OCI-LY7 (cell line): ENCODE data around the gene FRAT2.

Source experiments
- CTCF ChIP-seq: fragments of 200-600 bp; sonication (generic); conservative IDR thresholded peaks from 2 replicates; pipeline ENCODE4 v1.5.1; 2014; ENCODE audit warnings: mild to moderate bottlenecking, antibody characterized with exemption, low read length, moderate library complexity, mixed read lengths
- EZH2phosphoT487 ChIP-seq: fragments of 200-600 bp; sonication (generic); IDR thresholded peaks from 2 replicates; pipeline ENCODE4 v1.6.1; 2018; ENCODE audit warnings: low read depth, borderline replicate concordance, mild to moderate bottlenecking, mixed run types, antibody characterized with exemption, low read length, moderate library complexity, mixed read lengths

DNA sequence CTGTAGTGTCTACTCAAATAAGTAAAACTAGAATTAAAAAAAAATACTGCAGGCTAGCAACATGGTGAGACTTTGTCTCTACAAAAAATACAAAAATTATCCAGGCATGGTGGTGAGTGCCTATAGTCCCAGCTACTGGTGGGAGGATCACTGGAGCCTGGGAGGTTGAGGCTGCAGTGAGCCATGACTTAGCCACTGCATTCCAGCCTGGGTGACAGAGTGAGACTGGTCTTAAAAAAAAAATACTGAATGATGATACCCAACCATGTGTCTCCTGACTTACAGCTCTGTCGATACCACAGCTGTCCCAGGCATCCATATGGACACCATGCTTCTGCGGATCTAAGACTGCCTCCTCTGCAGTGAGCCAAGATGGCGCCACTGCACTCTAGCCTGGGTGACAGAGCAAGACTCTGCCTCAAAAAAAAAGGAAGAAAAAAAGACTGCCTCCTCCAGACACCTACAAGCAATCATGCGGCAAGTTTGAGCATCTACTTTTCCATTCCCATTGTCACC lies 23.4 kb downstream of the FRAT2 start:
- TF ChIP-seq EZH2phosphoT487 (no peak), CTCF (no peak)
